SJSA1 (cell line): ENCODE data around the gene CHGA. TPM values are rescaled to one million over a fixed set of nuclear protein-coding genes. Genes with fewer than 3 reads are reported as not detected.
A peak's percentile ranks its signal among the peaks of the same experiment; 100 is the strongest.

Source experiments
- DNase-seq, 2 experiments: peaks; one replicate each; pipeline ENCODE4 v3.0.0-alpha.2; 2015 to 2020; ENCODE audit warnings: low spot score in 2 of 2, low read depth in 1 of 2
- H3K27ac ChIP-seq: fragments of 250-450 bp; sonication (Bioruptor Pico); 2 replicates; pipeline ENCODE4 v1.5.1; 2020; ENCODE audit warnings: mild to moderate bottlenecking, moderate library complexity
- H3K27me3 ChIP-seq: fragments of 250-450 bp; sonication (Bioruptor Pico); replicated peaks from 2 replicates; pipeline ENCODE4 v1.5.1; 2020; ENCODE audit warnings: mild to moderate bottlenecking, moderate library complexity
- H3K36me3 ChIP-seq: fragments of 250-450 bp; sonication (Bioruptor Pico); 2 replicates; pipeline ENCODE4 v1.5.1; 2020; ENCODE audit warnings: mild to moderate bottlenecking
- H3K4me1 ChIP-seq: fragments of 250-450 bp; sonication (Bioruptor Pico); replicated peaks from 2 replicates; pipeline ENCODE4 v1.6.1; 2021; ENCODE audit warnings: mild to moderate bottlenecking
- H3K4me3 ChIP-seq: fragments of 250-450 bp; sonication (Bioruptor Pico); 2 replicates; pipeline ENCODE4 v1.5.1; 2020; ENCODE audit warnings: mild to moderate bottlenecking
- H3K9me3 ChIP-seq: fragments of 250-450 bp; sonication (Bioruptor Pico); replicated peaks from 2 replicates; pipeline ENCODE4 v1.5.1; 2020; ENCODE audit warnings: mild to moderate bottlenecking
- total RNA-seq: library from RNA; depleted of rRNA; stranded (reverse); fragments of >200 nt; shearing (Covaris generic); gene quantifications from 2 replicates; pipeline ENCODE4 v1.2.3, GENCODE V29; 2014; rRNA removed

The CHGA gene
- total RNA-seq: not detected in 2 replicates

DNA sequence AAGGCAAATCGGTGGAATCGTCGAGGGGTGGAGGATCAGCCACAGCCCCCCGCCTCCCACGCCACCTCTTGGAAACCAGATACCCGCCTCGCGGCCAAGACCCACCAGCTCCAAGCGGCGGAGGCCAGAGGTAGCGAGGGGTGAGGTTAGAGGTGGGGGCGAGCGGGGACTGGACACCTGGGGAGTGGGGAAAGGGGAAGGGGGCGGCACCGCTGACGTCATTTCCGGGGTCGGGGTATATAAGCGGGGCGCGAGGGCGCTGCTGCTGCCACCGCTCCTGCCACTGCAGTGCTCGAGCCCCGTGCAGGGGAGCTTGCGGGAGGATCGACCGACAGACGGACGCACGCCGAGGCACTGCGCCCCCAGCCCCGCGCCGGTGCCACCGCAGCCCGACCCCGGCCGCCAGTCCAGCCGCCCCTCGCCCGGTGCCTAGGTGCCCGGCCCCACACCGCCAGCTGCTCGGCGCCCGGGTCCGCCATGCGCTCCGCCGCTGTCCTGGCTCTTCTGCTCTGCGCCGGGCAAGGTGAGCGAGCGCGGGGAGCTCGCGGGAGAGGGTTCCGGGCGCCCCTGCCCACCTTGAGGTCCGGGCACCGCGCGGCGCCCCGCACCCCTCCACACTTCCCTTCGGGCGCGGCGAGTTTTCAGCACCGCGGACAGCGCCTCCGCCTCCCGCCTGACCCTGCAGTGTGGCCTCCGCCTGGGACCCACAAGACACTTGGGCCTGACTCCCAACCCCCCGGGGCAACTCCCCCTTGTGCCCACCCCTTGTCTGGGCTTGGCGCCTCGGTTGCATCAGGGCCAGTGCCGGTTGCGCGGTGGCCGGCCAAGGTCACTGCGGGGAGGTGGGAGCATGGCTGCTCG is at the start of gene CHGA:
Gene CHGA, plus strand, starts transcription at position 268 of the 861 bp plus-strand sequence. Its CDS starts 210 bp downstream, at position 478.
- H3K4me1 ChIP-seq: no peaks in the 10 kb centered on the region

GRCh38 chr14:92874962-92875661 is 47.8 kb upstream of the CHGA start:
- Histone ChIP-seq H3K36me3 (no peaks in the 10 kb centered on the region), H3K4me3 (no peak overlapping the region), H3K9me3 (no peaks in the 10 kb centered on the region), H3K27me3 (peaks cover 4% of the 10 kb centered on the region), H3K27ac (no peak overlapping the region), H3K4me1 (no peaks in the 10 kb centered on the region)
- no peak for DNase-seq

More for the DNA sequence above, at the start of gene CHGA:
- no peak within 1 kb of the TSS for H3K4me3 ChIP-seq
- peak; percentile 28 to 57 for DNase-seq
- H3K9me3 ChIP-seq: no peaks in the 10 kb centered on the region
- no peak within 1 kb of the TSS for H3K27ac ChIP-seq
- H3K36me3 ChIP-seq: no peaks in the 10 kb centered on the region
- H3K27me3 ChIP-seq: 0 out of 2 replicates have a peak, but pooled peaks cover 9% of the 10 kb centered on the region

DNA sequence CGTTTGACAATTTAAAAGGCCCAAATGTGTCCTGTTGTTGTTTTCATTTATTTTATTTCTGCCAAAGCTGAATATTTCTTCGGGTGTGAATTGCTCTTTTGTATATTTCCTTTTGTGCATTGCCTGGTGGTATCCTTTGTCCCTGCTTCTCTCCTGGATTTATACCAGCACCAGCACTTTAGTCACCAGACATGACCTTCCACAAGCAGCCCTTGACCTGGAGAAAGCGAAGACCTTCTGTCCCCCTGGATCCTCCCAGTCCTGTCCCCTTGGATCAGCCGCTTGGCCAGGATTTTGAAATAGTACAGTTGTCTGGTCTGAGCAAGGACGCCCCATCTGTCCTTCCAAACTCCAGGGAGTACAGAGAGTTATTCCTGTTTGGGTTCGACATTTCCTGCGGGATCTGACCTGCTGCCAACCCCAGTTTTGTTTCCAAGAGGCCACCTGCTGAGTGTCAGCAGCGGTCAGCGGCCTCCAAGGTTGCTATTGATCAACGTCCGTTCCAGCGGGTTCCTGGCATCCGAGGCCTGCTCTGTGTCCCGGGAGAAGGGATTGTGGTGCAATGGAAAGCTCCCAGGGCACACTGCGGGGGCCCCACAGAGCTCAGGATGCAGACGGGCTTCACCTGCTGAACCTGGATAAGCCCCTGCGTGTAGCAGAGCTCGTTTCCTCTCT is 45.1 kb upstream of the CHGA start:
- DNase-seq: no peak
- Histone ChIP-seq H3K27me3 (peaks cover 4% of the 10 kb centered on the region), H3K27ac (no peak overlapping the region)

GRCh38 chr14:92880351-92880750 is 42.6 kb upstream of the CHGA start:
- DNase-seq: no peak
- Histone ChIP-seq H3K36me3 (no peaks in the 10 kb centered on the region), H3K9me3 (no peaks in the 10 kb centered on the region), H3K27ac (no peak overlapping the region), H3K4me3 (no peak overlapping the region), H3K4me1 (no peaks in the 10 kb centered on the region), H3K27me3 (peaks cover 4% of the 10 kb centered on the region)

More for the DNA sequence above, 45.1 kb upstream of the CHGA start:
- H3K4me1 ChIP-seq: no peaks in the 10 kb centered on the region
- H3K4me3 ChIP-seq: no peak overlapping the region
- H3K36me3 ChIP-seq: no peaks in the 10 kb centered on the region
- H3K9me3 ChIP-seq: no peaks in the 10 kb centered on the region

DNA sequence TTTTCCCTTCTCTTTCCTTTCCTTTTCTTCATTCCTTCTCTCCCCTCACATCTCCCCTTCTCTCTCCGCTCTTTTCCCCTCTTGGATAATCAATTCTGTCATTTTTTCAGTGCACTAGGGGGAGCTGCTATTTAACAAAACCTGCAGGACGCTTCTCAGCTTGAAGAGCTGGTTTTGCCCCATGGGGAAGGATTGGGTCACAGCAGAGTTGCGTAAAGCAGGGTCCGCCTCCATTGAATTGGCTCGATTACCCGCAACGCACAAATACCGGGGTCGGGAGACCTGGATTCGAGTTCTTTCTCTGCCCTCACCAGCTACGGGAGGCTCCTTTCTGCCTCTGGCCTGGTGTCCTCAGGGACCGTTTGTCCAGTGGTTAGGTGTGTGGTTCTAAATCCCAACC is 42.1 kb upstream of the CHGA start:
- no peak overlapping the region for H3K27ac ChIP-seq
- no peaks in the 10 kb centered on the region for H3K36me3 ChIP-seq
- no peak for DNase-seq
- H3K27me3 ChIP-seq: peaks cover 4% of the 10 kb centered on the region
- no peaks in the 10 kb centered on the region for H3K4me1 ChIP-seq
- H3K9me3 ChIP-seq: no peaks in the 10 kb centered on the region
- H3K4me3 ChIP-seq: no peak overlapping the region

DNA sequence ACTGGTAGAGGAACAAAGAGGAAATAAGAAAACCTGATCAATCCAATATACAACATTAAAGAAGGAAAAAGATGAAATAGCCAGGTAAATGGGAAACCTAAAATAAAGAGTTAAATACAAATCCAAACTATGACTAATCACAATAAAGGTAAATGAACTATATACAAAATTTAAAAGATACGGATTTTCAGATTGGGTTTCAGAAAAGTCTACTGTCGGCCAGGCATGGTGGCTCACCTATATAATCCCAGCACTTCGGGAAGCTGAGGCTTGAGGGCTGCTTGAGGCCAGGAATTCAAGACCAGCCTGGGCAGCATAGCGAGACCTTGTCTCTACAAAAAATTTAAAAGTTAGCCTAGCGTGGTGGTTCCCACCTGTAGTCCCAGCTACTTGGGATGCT is 39.9 kb upstream of the CHGA start:
- no peak overlapping the region for H3K4me3 ChIP-seq
- DNase-seq: no peak
- H3K27me3 ChIP-seq: peaks cover 4% of the 10 kb centered on the region
- H3K9me3 ChIP-seq: no peaks in the 10 kb centered on the region
- no peak overlapping the region for H3K27ac ChIP-seq
- H3K36me3 ChIP-seq: no peaks in the 10 kb centered on the region
- no peaks in the 10 kb centered on the region for H3K4me1 ChIP-seq

DNA sequence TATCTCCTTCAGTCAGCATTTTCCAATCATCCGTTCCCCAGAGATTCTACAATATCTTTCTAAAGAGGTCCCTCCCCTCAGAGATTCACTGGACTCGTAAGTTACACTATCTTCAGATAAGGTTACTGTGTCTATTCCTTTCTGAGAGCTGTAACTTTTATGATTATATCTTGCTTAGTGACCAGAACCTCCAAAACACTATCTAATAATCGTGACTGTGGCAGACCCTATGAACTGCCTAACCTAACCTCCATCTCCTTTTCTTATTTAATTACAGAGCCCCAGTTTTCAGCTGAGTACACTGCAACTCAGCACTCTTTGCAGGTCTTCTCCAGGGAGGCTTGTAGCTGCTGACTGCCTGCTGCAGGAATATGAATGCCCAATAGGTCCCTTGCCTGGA is 38.5 kb upstream of the CHGA start:
- H3K4me3 ChIP-seq: no peak overlapping the region
- no peaks in the 10 kb centered on the region; the same call in 1 of the 2 replicates for H3K27me3 ChIP-seq
- H3K4me1 ChIP-seq: no peaks in the 10 kb centered on the region
- H3K27ac ChIP-seq: no peak overlapping the region
- no peaks in the 10 kb centered on the region for H3K36me3 ChIP-seq
- no peaks in the 10 kb centered on the region for H3K9me3 ChIP-seq
- DNase-seq: no peak

- no peak for DNase-seq
- no peaks in the 10 kb centered on the region; the same call in 1 of the 2 replicates for H3K27me3 ChIP-seq
- H3K4me3 ChIP-seq: no peak overlapping the region
- no peaks in the 10 kb centered on the region for H3K4me1 ChIP-seq
- no peaks in the 10 kb centered on the region for H3K36me3 ChIP-seq
- no peak overlapping the region for H3K27ac ChIP-seq
- H3K9me3 ChIP-seq: no peaks in the 10 kb centered on the region
Measured at GRCh38 chr14:92885279-92886061, 37.5 kb upstream of the CHGA start.

- no peaks in the 10 kb centered on the region for H3K36me3 ChIP-seq
- no peak for DNase-seq
- no peaks in the 10 kb centered on the region; the same call in 1 of the 2 replicates for H3K27me3 ChIP-seq
- no peaks in the 10 kb centered on the region for H3K4me1 ChIP-seq
- no peak overlapping the region for H3K27ac ChIP-seq
- H3K4me3 ChIP-seq: no peak overlapping the region
- H3K9me3 ChIP-seq: no peaks in the 10 kb centered on the region
Measured at GRCh38 chr14:92886337-92886736, 36.6 kb upstream of the CHGA start.

DNA sequence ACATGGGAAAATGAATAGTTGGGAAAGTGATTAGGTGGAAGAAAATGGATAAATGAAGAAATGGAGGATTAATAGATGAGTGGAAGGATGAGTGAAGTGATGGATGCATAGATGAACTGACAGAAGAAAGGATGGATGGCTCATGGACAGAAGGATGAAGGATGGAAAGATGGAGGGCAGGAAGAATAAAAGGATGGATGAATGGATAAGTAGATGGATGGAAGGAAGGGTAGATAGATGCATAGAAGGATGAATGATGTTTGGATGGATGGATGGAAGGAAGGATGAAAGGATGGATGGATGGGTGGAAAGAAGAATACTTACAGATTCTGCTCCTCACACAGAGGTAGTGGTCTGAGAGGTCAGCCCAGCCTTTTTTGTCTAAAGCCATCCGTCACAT is 35.8 kb upstream of the CHGA start:
- DNase-seq: no peak
- no peaks in the 10 kb centered on the region; the same call in 1 of the 2 replicates for H3K27me3 ChIP-seq
- H3K9me3 ChIP-seq: no peaks in the 10 kb centered on the region
- H3K27ac ChIP-seq: no peak overlapping the region
- no peak overlapping the region for H3K4me3 ChIP-seq
- H3K36me3 ChIP-seq: no peaks in the 10 kb centered on the region
- no peaks in the 10 kb centered on the region for H3K4me1 ChIP-seq

DNA sequence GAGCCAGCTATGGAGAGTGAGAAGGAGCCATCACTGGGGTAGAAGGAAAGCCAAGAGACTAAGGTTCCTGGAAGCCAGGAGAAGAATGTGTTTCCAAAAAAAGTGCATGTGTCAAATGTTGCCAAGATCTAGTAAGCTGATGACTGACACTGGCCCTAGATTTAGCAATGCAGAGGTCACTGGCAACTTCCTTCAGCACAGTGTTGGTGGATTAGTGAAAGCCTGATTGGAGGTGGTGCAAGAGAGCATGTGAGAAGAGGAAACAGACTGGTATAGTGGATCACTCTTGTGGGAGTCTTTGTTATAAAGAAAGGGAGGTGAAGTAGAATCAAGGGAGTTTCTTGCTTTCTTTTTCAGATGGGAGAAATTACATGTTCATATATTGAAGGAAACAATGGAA is 34.1 kb upstream of the CHGA start:
- DNase-seq: no peak
- peaks cover 2% of the 10 kb centered on the region for H3K9me3 ChIP-seq
- no peak overlapping the region for H3K27ac ChIP-seq
- no peaks in the 10 kb centered on the region for H3K4me1 ChIP-seq
- no peaks in the 10 kb centered on the region for H3K27me3 ChIP-seq
- H3K4me3 ChIP-seq: no peak overlapping the region
- no peaks in the 10 kb centered on the region for H3K36me3 ChIP-seq

GRCh38 chr14:92890830-92891588 is 31.9 kb upstream of the CHGA start:
- Histone ChIP-seq H3K36me3 (no peaks in the 10 kb centered on the region), H3K4me1 (no peaks in the 10 kb centered on the region), H3K9me3 (peaks cover 2% of the 10 kb centered on the region), H3K4me3 (no peak overlapping the region), H3K27me3 (0 out of 2 replicates have a peak, but pooled peaks cover 2% of the 10 kb centered on the region), H3K27ac (no peak overlapping the region)
- DNase-seq: no peak
